ENCODE results near the gene ADA. TPM values are rescaled to one million over a fixed set of nuclear protein-coding genes. Genes with fewer than 3 reads are reported as not detected.

ADA gene
- total and polyA plus RNA-seq, 8 donors = 2.9 to 6.0 (median 4.0) TPM

GRCh38 chr20:44650771-44651433 is 597 bp downstream of the ADA start:
- 45 to 52% methylated on average over 24 of the region's 24 CpGs for WGBS, 2 donors
- peaks cover 0 to 5% (median 0%) of the 10 kb centered on the region in 3 donors for H3K4me1 ChIP-seq

DNA sequence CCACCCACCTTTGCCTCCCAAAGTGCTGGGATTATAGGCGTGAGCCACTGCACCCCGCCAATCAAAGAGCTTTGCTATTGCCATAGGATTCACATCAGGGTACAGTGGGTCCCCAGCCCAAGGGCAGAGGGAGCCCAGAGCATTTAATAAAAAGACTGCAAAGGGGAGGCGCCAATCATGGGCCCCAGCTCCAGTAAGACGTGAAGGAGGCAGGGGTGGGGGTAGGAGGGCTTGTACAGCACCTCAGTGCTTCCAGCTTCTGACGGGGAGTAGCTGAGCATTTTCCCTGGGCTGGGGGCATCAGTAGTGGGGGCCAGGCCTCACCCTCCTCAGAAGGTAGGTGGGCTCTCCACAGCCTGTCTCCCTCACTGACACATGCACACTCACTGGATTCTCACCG is 1.5 kb downstream of the ADA start:
- Histone ChIP-seq H3K9me3 (no peaks in the 10 kb centered on the region), H3K36me3 (no peaks in the 10 kb centered on the region), H3K27me3 (no peaks in the 10 kb centered on the region), H3K4me3 (no peak overlapping the region), H3K4me1 (peaks cover 0 to 5% (median 0%) of the 10 kb centered on the region in 3 donors), H3K27ac (no peak overlapping the region)
- TF ChIP-seq, protein P1, sequence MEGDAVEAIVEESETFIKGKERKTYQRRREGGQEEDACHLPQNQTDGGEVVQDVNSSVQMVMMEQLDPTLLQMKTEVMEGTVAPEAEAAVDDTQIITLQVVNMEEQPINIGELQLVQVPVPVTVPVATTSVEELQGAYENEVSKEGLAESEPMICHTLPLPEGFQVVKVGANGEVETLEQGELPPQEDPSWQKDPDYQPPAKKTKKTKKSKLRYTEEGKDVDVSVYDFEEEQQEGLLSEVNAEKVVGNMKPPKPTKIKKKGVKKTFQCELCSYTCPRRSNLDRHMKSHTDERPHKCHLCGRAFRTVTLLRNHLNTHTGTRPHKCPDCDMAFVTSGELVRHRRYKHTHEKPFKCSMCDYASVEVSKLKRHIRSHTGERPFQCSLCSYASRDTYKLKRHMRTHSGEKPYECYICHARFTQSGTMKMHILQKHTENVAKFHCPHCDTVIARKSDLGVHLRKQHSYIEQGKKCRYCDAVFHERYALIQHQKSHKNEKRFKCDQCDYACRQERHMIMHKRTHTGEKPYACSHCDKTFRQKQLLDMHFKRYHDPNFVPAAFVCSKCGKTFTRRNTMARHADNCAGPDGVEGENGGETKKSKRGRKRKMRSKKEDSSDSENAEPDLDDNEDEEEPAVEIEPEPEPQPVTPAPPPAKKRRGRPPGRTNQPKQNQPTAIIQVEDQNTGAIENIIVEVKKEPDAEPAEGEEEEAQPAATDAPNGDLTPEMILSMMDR (IDR thresholded peaks at IDR 0.05) = no peak
- DNase-seq (no peak), ATAC-seq (no peak), FAIRE-seq (no peak)
- 88 to 89% methylated on average over 6 of the region's 6 CpGs for WGBS, 2 donors
- intact Hi-C loops (cut with DNase I) = no loop called here

More at GRCh38 chr20:44650771-44651433, 597 bp downstream of the ADA start:
- FAIRE-seq = no peak
- Histone ChIP-seq H3K27me3 (no peaks in the 10 kb centered on the region), H3K4me3 (peak overlapping the region; percentile 69 to 86 (median 79)), H3K9me3 (no peaks in the 10 kb centered on the region), H3K27ac (no peak overlapping the region), H3K36me3 (no peaks in the 10 kb centered on the region)
- DNase-seq = peak in 2 of 6 donors; percentile 32 to 40
- peak in 3 of 4 donors; percentile 2 to 7 (median 2) for ATAC-seq
- TF ChIP-seq, protein P1 (IDR thresholded peaks at IDR 0.05) = no peak
- intact Hi-C loops (cut with DNase I) = no loop called here

- Histone ChIP-seq H3K27me3 (no peaks in the 10 kb centered on the region), H3K36me3 (no peaks in the 10 kb centered on the region), H3K27ac (no peak overlapping the region), H3K4me3 (no peak overlapping the region), H3K4me1 (peaks cover 0 to 5% (median 0%) of the 10 kb centered on the region in 3 donors), H3K9me3 (no peaks in the 10 kb centered on the region)
- 74 to 82% methylated on average over 3 of the region's 3 CpGs for WGBS, 2 donors
- FAIRE-seq = no peak
- no peak for ATAC-seq
- DNase-seq = no peak
- TF ChIP-seq, protein P1 (IDR thresholded peaks at IDR 0.05) = no peak
- intact Hi-C loops (cut with DNase I) = no loop called here
Observed at GRCh38 chr20:44649126-44649525, 2.4 kb downstream of the ADA start.

DNA sequence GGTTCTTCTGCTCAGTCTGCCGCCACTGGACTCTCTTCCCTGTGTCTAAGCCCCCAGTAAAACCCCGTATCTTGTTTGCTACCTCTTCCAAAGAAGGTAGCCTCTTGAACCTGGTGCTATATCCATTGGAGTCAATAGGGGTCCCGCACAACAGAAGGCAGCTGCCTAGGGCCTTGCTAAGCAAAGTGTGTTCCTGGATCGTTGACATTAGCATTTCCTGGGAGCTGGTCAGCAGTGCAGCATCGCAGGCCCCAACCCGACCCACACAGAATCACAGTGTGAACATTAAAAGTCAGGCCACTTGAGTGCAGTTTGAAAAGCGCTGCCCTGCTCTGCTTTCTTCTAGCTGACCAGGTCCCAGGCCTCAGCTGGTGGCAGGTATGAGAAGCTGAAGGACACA is 2.9 kb downstream of the ADA start:
- DNase-seq (no peak), FAIRE-seq (no peak), ATAC-seq (no peak)
- Histone ChIP-seq H3K4me3 (no peak overlapping the region), H3K36me3 (no peaks in the 10 kb centered on the region), H3K9me3 (no peaks in the 10 kb centered on the region), H3K4me1 (peaks cover 0 to 5% (median 0%) of the 10 kb centered on the region in 3 donors), H3K27me3 (no peaks in the 10 kb centered on the region), H3K27ac (no peak overlapping the region)
- WGBS, 2 donors = 81% methylated on average over 7 of the region's 7 CpGs
- TF ChIP-seq, protein P1 (IDR thresholded peaks at IDR 0.05) = no peak
- intact Hi-C loops (cut with DNase I) = no loop called here

- H3K9me3 ChIP-seq = no peaks in the 10 kb centered on the region
- FAIRE-seq (no peak), DNase-seq (no peak), ATAC-seq (peak in 1 of 4 donors; percentile 8)
- TF ChIP-seq, protein P1 (IDR thresholded peaks at IDR 0.05) = no peak
- peaks cover under 1 to 8% (median 5%) of the 10 kb centered on the region in 3 donors for H3K4me1 ChIP-seq
- no peak overlapping the region for H3K4me3 ChIP-seq
- H3K27me3 ChIP-seq = no peaks in the 10 kb centered on the region
- WGBS, 2 donors = 71 to 78% methylated on average over 5 of the region's 5 CpGs
- H3K36me3 ChIP-seq = no peaks in the 10 kb centered on the region
- no peak overlapping the region for H3K27ac ChIP-seq
- intact Hi-C loops (cut with DNase I) = no loop called here
Observed at GRCh38 chr20:44648068-44648467, 3.4 kb downstream of the ADA start.
